Esophagus muscularis mucosa (tissue), 4 donors: ENCODE results near the gene MUC5B.

Source experiments
- CTCF ChIP-seq, 3 experiments: fragments of 200-600 bp in 2 of 3; fragments of 450-650 bp in 1 of 3; sonication (generic) in 2 of 3; IDR thresholded peaks; one replicate each; pipeline ENCODE4 v1.5.1; 2017 to 2019; ENCODE audit warnings: antibody characterized with exemption in 3 of 3, mild to moderate bottlenecking in 2 of 3, moderate library complexity in 1 of 3
- EP300 ChIP-seq: sonication (generic); formaldehyde crosslinking; IDR thresholded peaks from one replicate; pipeline ENCODE4 v1.6.1; 2017; ENCODE audit warnings: antibody characterized with exemption
- POLR2A ChIP-seq: fragments of 450-650 bp; IDR thresholded peaks from one replicate; pipeline ENCODE4 v1.6.1; 2017; ENCODE audit warnings: antibody characterized with exemption, moderate library complexity, mild to moderate bottlenecking, low read depth
- POLR2AphosphoS5 ChIP-seq, 2 donors: sonication (generic); formaldehyde crosslinking; IDR thresholded peaks; one replicate each; pipeline ENCODE4 v1.6.1; 2017; ENCODE audit warnings: antibody characterized with exemption in 2 of 2

GRCh38 chr11:1285876-1286275 lies 63.0 kb downstream of the MUC5B start:
- TF ChIP-seq CTCF (IDR thresholded peaks at IDR 0.05): no peak
- TF ChIP-seq EP300: no peak
- no peak for TF ChIP-seq POLR2AphosphoS5 (IDR thresholded peaks at IDR 0.05)
- no peak for TF ChIP-seq POLR2A
